Mucosa of gallbladder (tissue), 1 donor: ENCODE results near the gene PRL. TPM values are rescaled to one million over a fixed set of nuclear protein-coding genes. Genes with fewer than 3 reads are reported as not detected.

Source experiments
- DNase-seq: peaks from one replicate; pipeline ENCODE4 v3.0.0-alpha.2; 2020; ENCODE audit warnings: low spot score
- total RNA-seq: library from RNA; stranded (reverse); gene quantifications from one replicate; pipeline ENCODE4 v1.2.1, GENCODE V29; 2021
- donor health status: DM: no; HTN: no; CAD: no.

Gene PRL
- total RNA-seq, 1 donor from 2014 or later, result not detected

GRCh38 chr6:22295145-22295544 lies 1.7 kb downstream of the PRL start:
- DNase-seq, result no peak

GRCh38 chr6:22294301-22294700 lies 2.5 kb downstream of the PRL start:
- no peak for DNase-seq

- DNase-seq, result no peak
Measured at GRCh38 chr6:22290045-22290444, 6.8 kb downstream of the PRL start.

- no peak for DNase-seq
Measured at GRCh38 chr6:22288721-22289120, 8.1 kb downstream of the PRL start.

GRCh38 chr6:22284666-22285065 lies 12.2 kb downstream of the PRL start:
- DNase-seq, result no peak

- no peak for DNase-seq
Measured at GRCh38 chr6:22281341-22282085, 15.3 kb downstream of the PRL start.

- DNase-seq, result no peak
Measured at GRCh38 chr6:22279427-22279826, 17.4 kb downstream of the PRL start.

GRCh38 chr6:22271081-22271480 lies 25.8 kb downstream of the PRL start:
- DNase-seq, result no peak

GRCh38 chr6:22263748-22264147 lies 33.1 kb downstream of the PRL start:
- no peak for DNase-seq

- no peak for DNase-seq
Measured at GRCh38 chr6:22254886-22255285, 42.0 kb downstream of the PRL start.

- DNase-seq, result no peak
Measured at GRCh38 chr6:22253955-22254655, 42.7 kb downstream of the PRL start.

GRCh38 chr6:22251348-22251747 lies 45.5 kb downstream of the PRL start:
- no peak for DNase-seq

GRCh38 chr6:22250486-22250885 lies 46.4 kb downstream of the PRL start:
- DNase-seq, result no peak

GRCh38 chr6:22249711-22250350 lies 47.0 kb downstream of the PRL start:
- DNase-seq, result no peak

- DNase-seq, result peak; percentile 13
Measured at GRCh38 chr6:22248513-22249308, 48.1 kb downstream of the PRL start.

- DNase-seq, result no peak
Measured at GRCh38 chr6:22247916-22248482, 48.8 kb downstream of the PRL start.

- no peak for DNase-seq
Measured at GRCh38 chr6:22240025-22240424, 56.8 kb downstream of the PRL start.

GRCh38 chr6:22239261-22239921 lies 57.4 kb downstream of the PRL start:
- no peak for DNase-seq

GRCh38 chr6:22238861-22239260 lies 58.0 kb downstream of the PRL start:
- DNase-seq, result no peak

GRCh38 chr6:22237526-22237925 lies 59.3 kb downstream of the PRL start:
- no peak for DNase-seq
